Measurements from ENCODE around the gene GNAI2. TPM values are rescaled to one million over a fixed set of nuclear protein-coding genes. Genes with fewer than 3 reads are reported as not detected.

Gene GNAI2
- total RNA-seq, 1 experiment from 2014 or later, result 201 TPM

- intact Hi-C loops (cut with micrococcal nuclease; ENCODE audit: unreplicated experiment), result no loop called here
- DNase-seq, result no peak
- ChIA-PET POLR2A (ENCODE audit: unreplicated experiment) (no interaction called here), CTCF (no interaction called here)
- H3K4me1 ChIP-seq (replicated peaks; ENCODE audit: insufficient read depth), result peaks cover 29% of the 10 kb centered on the region
- peaks cover 22% of the 10 kb centered on the region for H3K79me2 ChIP-seq (ENCODE audit: low read depth)
- BruUV-seq (replicated peaks), result no TSS peak
- H3F3A ChIP-seq (ENCODE audit: insufficient read depth, low read depth), result peaks cover 9% of the 10 kb centered on the region; the same call in 1 of the 2 replicates
- no peak overlapping the region for H3K4me3 ChIP-seq
- H3K27ac ChIP-seq, result no peak overlapping the region
- no peak overlapping the region for H3K4me2 ChIP-seq
- no peaks in the 10 kb centered on the region for H3K36me3 ChIP-seq (ENCODE audit: low read depth)
- H3K9me3 ChIP-seq (ENCODE audit: insufficient read depth, low read depth), result no peaks in the 10 kb centered on the region
- no peaks in the 10 kb centered on the region for H4K20me1 ChIP-seq (ENCODE audit: insufficient read depth)
- no peak for TF ChIP-seq CTCF (conservative IDR thresholded peaks at IDR 0.05)
- no peak for TF ChIP-seq EZH2 (IDR thresholded peaks at IDR 0.05; ENCODE audit: low read depth)
- H3K9me2 ChIP-seq (ENCODE audit: insufficient read depth), result no peaks in the 10 kb centered on the region
- no peaks in the 10 kb centered on the region for H3K27me3 ChIP-seq (ENCODE audit: insufficient read depth, low read depth)
- no peak overlapping the region for H2AFZ ChIP-seq
Observed at GRCh38 chr3:50295553-50296431, 59.8 kb downstream of the GNAI2 start.

DNA sequence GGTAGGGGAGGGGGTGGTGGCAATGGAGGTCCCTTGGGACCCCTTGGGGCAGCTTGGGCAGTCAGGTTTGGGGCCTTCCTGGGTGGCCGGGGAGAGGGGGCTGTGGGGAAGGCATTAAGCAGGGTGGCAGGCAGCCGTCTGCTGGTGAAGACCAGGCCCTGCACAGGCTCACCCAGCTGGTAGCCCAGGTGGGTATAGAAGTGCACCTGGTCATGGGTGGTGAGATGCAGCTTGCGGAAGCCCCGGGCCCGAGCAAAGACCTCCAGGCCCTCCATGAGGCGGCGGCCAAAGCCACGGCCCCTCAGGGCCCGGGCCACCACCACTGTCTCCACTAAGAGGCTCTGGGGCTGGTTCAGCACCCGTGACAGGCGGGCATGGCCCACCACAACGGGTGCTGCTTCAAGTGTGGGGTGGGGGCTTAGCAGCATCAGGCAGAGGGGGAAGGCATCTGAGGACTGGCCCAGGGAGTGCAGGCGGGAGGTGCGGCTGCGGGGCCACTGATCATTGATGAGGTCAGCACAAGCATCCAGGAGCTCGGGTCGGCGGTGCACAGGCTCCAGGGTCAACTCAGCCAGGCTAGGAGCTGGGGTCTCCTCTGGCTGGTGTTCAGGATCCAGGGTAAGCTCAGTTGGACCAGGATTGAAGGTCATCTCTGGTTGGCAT, 60.8 kb downstream of the GNAI2 start:
- no TSS peak for BruUV-seq (replicated peaks)

More for the DNA sequence above, 60.8 kb downstream of the GNAI2 start:
- peaks cover 12% of the 10 kb centered on the region for H3K79me2 ChIP-seq (ENCODE audit: low read depth)
- peaks cover 26% of the 10 kb centered on the region for H3K4me1 ChIP-seq (replicated peaks; ENCODE audit: insufficient read depth)
- ChIA-PET CTCF (no interaction called here), POLR2A (ENCODE audit: unreplicated experiment) (no interaction called here)
- H3K9me3 ChIP-seq (ENCODE audit: insufficient read depth, low read depth), result no peaks in the 10 kb centered on the region
- no peaks in the 10 kb centered on the region for H3K36me3 ChIP-seq (ENCODE audit: low read depth)
- H2AFZ ChIP-seq, result no peak overlapping the region
- no peaks in the 10 kb centered on the region for H4K20me1 ChIP-seq (ENCODE audit: insufficient read depth)
- no peak overlapping the region for H3K4me2 ChIP-seq
- H3K27ac ChIP-seq, result no peak overlapping the region
- H3K27me3 ChIP-seq (ENCODE audit: insufficient read depth, low read depth), result no peaks in the 10 kb centered on the region
- TF ChIP-seq CTCF (conservative IDR thresholded peaks at IDR 0.05), result no peak
- TF ChIP-seq EZH2 (IDR thresholded peaks at IDR 0.05; ENCODE audit: low read depth), result no peak
- no peak for DNase-seq
- H3F3A ChIP-seq (ENCODE audit: insufficient read depth, low read depth), result peaks cover 9% of the 10 kb centered on the region; the same call in 1 of the 2 replicates
- intact Hi-C loops (cut with micrococcal nuclease; ENCODE audit: unreplicated experiment), result no loop called here
- H3K9me2 ChIP-seq (ENCODE audit: insufficient read depth), result no peaks in the 10 kb centered on the region
- no peak overlapping the region for H3K4me3 ChIP-seq

Data from PC-9 (cell line).